Chondrocyte (in vitro differentiated cells): ENCODE results near the gene CNOT3. TPM values are rescaled to one million over a fixed set of nuclear protein-coding genes. Genes with fewer than 3 reads are reported as not detected.
"Not testable (repeated sequence)": the region's sequence is repeated elsewhere in the genome, so short reads cannot be mapped to it uniquely, and the experiment has no call there.

ENCODE experiments used
- DNase-seq: peaks from one replicate; pipeline ENCODE4 v3.0.0; 2021; ENCODE audit warnings: mixed read lengths, low spot score
- H3K27ac Mint-ChIP-seq: one replicate; pipeline ENCODE4 v1.8.0; 2021; ENCODE audit warnings: mild to moderate bottlenecking, moderate library complexity, mixed read lengths; ENCODE audit not compliant: unreplicated experiment
- H3K27me3 Mint-ChIP-seq: 2 replicates; pipeline ENCODE4 v1.8.0; 2021; ENCODE audit warnings: low read depth, mixed read lengths
- H3K36me3 Mint-ChIP-seq: 2 replicates; pipeline ENCODE4 v1.8.0; 2021; ENCODE audit warnings: low read depth, mixed read lengths
- H3K4me1 Mint-ChIP-seq: 2 replicates; pipeline ENCODE4 v1.8.0; 2021; ENCODE audit warnings: low read depth, mild to moderate bottlenecking, mixed read lengths
- H3K4me3 Mint-ChIP-seq: one replicate; pipeline ENCODE4 v1.8.0; 2021; ENCODE audit warnings: mild to moderate bottlenecking, moderate library complexity, mixed read lengths; ENCODE audit not compliant: unreplicated experiment
- H3K9me3 Mint-ChIP-seq: 2 replicates; pipeline ENCODE4 v1.8.0; 2021; ENCODE audit warnings: low read depth, mixed read lengths
- CTCF ChIP-seq: fragments of 200-600 bp; sonication (generic); IDR thresholded peaks from 2 replicates; pipeline ENCODE4 v1.5.0; 2021; ENCODE audit warnings: antibody characterized with exemption, mild to moderate bottlenecking, moderate library complexity
- total RNA-seq: library from RNA; stranded (reverse); gene quantifications from 3 replicates; pipeline ENCODE4 v1.2.1, GENCODE V29; 2021

CNOT3 gene
- total RNA-seq, 1 donor from 2014 or later = 33.7 TPM

DNA sequence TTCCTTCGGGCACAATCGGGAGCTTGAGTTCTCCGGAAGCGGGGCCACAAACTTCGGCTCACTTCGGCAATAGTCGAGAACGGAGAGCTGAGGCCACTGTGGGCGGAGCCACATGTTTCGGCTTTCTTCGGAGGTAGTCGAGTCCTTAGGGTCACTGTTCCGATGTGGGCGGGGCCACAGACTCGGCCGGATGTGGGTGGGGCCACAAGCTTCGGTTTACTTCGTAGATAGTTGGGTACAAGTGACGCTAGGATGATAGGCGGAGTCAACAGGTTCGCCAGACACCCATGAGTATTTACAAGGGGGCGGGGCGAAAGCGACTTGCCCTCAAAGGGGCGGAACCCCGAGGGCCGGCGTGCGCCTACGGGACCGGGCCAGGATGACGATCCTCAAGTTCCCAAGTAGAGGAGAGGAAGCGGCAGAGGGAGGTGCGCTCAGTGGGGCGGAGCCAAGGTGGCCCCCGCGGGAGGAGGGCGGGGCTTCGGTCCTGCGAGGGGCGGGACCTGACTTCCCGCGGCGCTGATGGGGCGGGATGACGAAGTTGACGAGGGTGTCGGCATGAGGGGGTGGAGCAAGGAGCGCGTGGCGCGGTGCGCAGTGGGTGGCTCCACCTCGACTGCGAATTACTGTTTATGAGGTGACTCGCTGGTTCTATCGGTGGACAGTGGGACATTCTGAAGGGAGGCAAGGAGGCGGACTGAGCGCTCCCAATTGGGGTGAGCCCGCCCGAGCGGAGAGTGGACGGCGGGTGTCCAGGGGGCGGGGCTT is 52.4 kb downstream of the CNOT3 start:
- no peaks in the 10 kb centered on the region for H3K9me3 Mint-ChIP-seq
- H3K27ac Mint-ChIP-seq = peak overlapping the region; percentile 99
- peak; percentile 100 for DNase-seq
- TF ChIP-seq CTCF = no peak
- peaks cover 34% of the 10 kb centered on the region for H3K4me1 Mint-ChIP-seq
- H3K4me3 Mint-ChIP-seq = peak overlapping the region; percentile 86
- H3K27me3 Mint-ChIP-seq = no peaks in the 10 kb centered on the region
- H3K36me3 Mint-ChIP-seq = peaks cover 6% of the 10 kb centered on the region

GRCh38 chr19:54190503-54191010 is 53.0 kb downstream of the CNOT3 start:
- Mint-ChIP-seq H3K4me3 (peak overlapping the region; percentile 86), H3K4me1 (peaks cover 34% of the 10 kb centered on the region), H3K27me3 (no peaks in the 10 kb centered on the region), H3K36me3 (peaks cover 7% of the 10 kb centered on the region), H3K9me3 (no peaks in the 10 kb centered on the region), H3K27ac (peak overlapping the region; percentile 99)
- DNase-seq = peak; percentile 99
- no peak for TF ChIP-seq CTCF

GRCh38 chr19:54191011-54191810 is 53.6 kb downstream of the CNOT3 start, which contains the start of gene TSEN34:
TSEN34 (plus strand) TSS chr19:54191308; CDS start chr19:54191365, 57 bp downstream.
- H3K36me3 Mint-ChIP-seq = peaks cover 8% of the 10 kb centered on the region
- H3K4me3 Mint-ChIP-seq = peak within 1 kb of the TSS; percentile 86
- peak within 1 kb of the TSS; percentile 99 for H3K27ac Mint-ChIP-seq
- peak; percentile 96 for DNase-seq
- H3K9me3 Mint-ChIP-seq = no peaks in the 10 kb centered on the region
- peaks cover 34% of the 10 kb centered on the region for H3K4me1 Mint-ChIP-seq
- no peak for TF ChIP-seq CTCF
- no peaks in the 10 kb centered on the region for H3K27me3 Mint-ChIP-seq

DNA sequence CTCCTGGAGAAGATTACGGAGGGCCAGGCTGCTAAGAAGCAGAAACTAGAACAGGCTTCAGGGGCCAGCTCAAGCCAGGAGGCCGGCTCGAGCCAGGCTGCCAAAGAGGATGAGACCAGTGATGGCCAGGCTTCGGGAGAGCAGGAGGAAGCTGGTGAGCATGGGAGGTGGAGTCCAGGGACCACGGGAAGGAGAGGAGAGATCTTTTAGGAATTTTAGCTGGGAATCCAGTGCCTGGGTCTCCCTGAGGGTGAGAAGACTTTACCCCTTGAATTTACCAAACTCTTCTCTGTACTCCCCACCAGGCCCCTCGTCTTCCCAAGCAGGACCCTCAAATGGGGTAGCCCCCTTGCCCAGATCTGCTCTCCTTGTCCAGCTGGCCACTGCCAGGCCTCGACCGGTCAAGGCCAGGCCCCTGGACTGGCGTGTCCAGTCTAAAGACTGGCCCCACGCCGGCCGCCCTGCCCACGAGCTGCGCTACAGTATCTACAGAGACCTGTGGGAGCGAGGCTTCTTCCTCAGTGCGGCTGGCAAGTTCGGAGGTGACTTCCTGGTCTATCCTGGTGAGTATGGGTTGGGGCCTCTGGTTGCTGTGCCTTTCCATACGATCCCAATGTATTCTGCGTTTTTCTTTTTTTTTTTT is 54.4 kb downstream of the CNOT3 start:
- TF ChIP-seq CTCF = no peak
- Mint-ChIP-seq H3K4me1 (peaks cover 34% of the 10 kb centered on the region), H3K9me3 (no peaks in the 10 kb centered on the region), H3K27ac (peak overlapping the region; percentile 96), H3K4me3 (peak overlapping the region; percentile 86), H3K27me3 (no peaks in the 10 kb centered on the region), H3K36me3 (peaks cover 8% of the 10 kb centered on the region)
- DNase-seq = no peak

DNA sequence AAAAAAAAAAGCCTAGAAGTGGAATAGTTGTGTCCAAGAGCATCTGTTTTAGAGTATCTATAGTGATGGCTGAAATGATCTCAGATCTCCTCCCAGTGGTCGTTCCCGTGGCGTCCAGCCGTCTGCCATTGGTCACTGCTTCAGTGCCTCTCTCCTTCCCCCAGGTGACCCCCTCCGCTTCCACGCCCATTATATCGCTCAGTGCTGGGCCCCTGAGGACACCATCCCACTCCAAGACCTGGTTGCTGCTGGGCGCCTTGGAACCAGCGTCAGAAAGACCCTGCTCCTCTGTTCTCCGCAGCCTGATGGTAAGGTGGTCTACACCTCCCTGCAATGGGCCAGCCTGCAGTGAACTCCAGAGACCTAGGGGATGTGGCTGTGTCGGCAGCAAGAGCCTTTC is 55.4 kb downstream of the CNOT3 start:
- Mint-ChIP-seq H3K4me1 (peaks cover 25% of the 10 kb centered on the region), H3K9me3 (no peaks in the 10 kb centered on the region), H3K4me3 (peak overlapping the region; percentile 24), H3K36me3 (peaks cover 8% of the 10 kb centered on the region), H3K27me3 (no peaks in the 10 kb centered on the region), H3K27ac (peak overlapping the region; percentile 96)
- no peak for TF ChIP-seq CTCF
- peak; percentile 79 for DNase-seq

DNA sequence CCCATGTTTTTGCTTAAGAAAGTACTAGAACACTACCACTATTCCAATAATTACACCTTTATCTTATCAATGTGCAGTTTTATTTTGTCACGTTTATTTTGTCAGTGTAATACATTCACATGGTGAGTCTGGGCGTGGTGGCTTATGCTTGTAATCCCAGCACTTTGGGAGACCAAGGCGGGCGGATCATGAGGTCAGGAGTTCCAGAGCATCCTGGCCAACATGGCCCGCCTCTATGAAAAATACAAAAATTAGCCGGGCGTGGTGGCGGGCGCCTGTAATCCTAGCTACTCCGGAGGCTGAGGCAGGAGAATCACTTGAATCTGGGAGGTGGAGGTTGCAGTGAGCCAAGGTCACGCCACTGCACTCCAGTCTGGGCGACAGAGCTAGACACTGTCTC is 56.9 kb downstream of the CNOT3 start:
- not testable (repeated sequence) for H3K9me3 Mint-ChIP-seq, H3K27me3 Mint-ChIP-seq, H3K36me3 Mint-ChIP-seq, DNase-seq, H3K27ac Mint-ChIP-seq, H3K4me3 Mint-ChIP-seq
- H3K4me1 Mint-ChIP-seq = peaks cover 20% of the 10 kb centered on the region
